NCI-H526 treated with DMSO at 0.1 percent for 48 hours (cell line): ENCODE results near the gene DMRTC1.
"Not testable (repeated sequence)": the region's sequence is repeated elsewhere in the genome, so short reads cannot be mapped to it uniquely, and the experiment has no call there.

ENCODE experiments used
- DNase-seq: peaks from one replicate; lab custom pipeline; 2025; lab: John Stamatoyannopoulos, UW

DMRTC1 gene

GRCh38 chrX:72943819-72944169 lies at the start of gene DMRTC1:
TSS of gene DMRTC1 (minus strand) at chrX:72943837. CDS start at chrX:72875694, 68,143 bp downstream.
- not testable (repeated sequence) for DNase-seq

GRCh38 chrX:72980894-72981469 lies 37.3 kb upstream of the DMRTC1 start:
- DNase-seq, result not testable (repeated sequence)

GRCh38 chrX:72974885-72975284 lies 31.2 kb upstream of the DMRTC1 start:
- not testable (repeated sequence) for DNase-seq

- DNase-seq, result not testable (repeated sequence)
Observed at GRCh38 chrX:72971859-72972258, 28.2 kb upstream of the DMRTC1 start.

GRCh38 chrX:72959971-72960370 lies 16.3 kb upstream of the DMRTC1 start:
- not testable (repeated sequence) for DNase-seq

GRCh38 chrX:72943035-72943818 lies 410 bp downstream of the DMRTC1 start:
- DNase-seq, result not testable (repeated sequence)

- not testable (repeated sequence) for DNase-seq
Observed at GRCh38 chrX:72942272-72942671, 1.4 kb downstream of the DMRTC1 start.

GRCh38 chrX:72937906-72938305 lies 5.7 kb downstream of the DMRTC1 start, which contains the start of gene FAM236A:
TSS of gene FAM236A (plus strand) at chrX:72938206. CDS start at chrX:72938263, 57 bp downstream.
- not testable (repeated sequence) for DNase-seq

- not testable (repeated sequence) for DNase-seq
Observed at GRCh38 chrX:72936882-72937455, 6.7 kb downstream of the DMRTC1 start.

- DNase-seq, result not testable (repeated sequence)
Observed at GRCh38 chrX:72936455-72936854, 7.2 kb downstream of the DMRTC1 start.

GRCh38 chrX:72932283-72932682 lies 11.4 kb downstream of the DMRTC1 start:
- DNase-seq, result not testable (repeated sequence)

GRCh38 chrX:72916096-72916495 lies 27.5 kb downstream of the DMRTC1 start:
- DNase-seq, result not testable (repeated sequence)

GRCh38 chrX:72912315-72912714 lies 31.3 kb downstream of the DMRTC1 start, which contains the start of gene FAM236C:
TSS of gene FAM236C (plus strand) at chrX:72912615. CDS start at chrX:72912715, 100 bp downstream.
- not testable (repeated sequence) for DNase-seq

GRCh38 chrX:72889740-72890139 lies 53.9 kb downstream of the DMRTC1 start:
- DNase-seq, result not testable (repeated sequence)

GRCh38 chrX:72882898-72883297 lies 60.7 kb downstream of the DMRTC1 start:
- not testable (repeated sequence) for DNase-seq

GRCh38 chrX:72837532-72837931 lies 106.1 kb downstream of the DMRTC1 start:
- not testable (repeated sequence) for DNase-seq

GRCh38 chrX:72830701-72831100 lies 112.9 kb downstream of the DMRTC1 start:
- not testable (repeated sequence) for DNase-seq
